Measurements from ENCODE around the gene SIAH3.

DNA sequence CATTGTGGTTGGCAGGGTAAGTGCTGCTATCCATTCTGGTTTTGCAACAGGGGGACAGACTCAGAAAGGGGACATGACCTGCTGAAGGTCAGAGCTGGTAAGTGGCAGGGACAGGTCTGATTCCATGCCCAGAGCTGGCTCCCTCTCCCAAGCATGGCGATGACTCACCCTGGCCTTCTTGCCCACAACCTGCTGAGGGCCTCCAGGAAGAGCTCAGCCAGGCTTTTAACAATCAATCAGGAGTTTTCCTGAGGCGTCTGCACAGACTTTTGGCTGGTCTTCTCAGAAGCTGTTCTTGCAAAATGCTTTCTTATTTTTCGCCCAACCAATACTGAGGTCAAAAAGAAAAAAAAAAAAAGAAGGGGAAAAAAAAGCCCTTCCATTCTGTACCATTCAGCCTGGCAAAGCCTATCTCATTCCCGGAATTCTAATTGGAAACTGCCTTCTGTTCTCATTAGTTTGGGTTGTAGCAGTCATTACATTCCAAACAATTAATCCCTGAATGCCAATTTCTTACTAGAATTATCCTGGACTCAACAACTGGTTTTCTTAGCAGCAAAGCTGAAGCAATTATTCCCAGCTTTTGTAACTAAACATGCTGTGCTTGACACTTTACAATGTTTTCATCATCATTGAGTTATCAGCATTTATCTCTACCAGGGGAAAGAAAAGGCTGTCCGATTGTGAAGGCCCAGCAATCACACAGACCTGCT, 17.7 kb downstream of the SIAH3 start:
- no peak for TF ChIP-seq POLR2AphosphoS5 (IDR thresholded peaks at IDR 0.05)
- TF ChIP-seq CTCF (IDR thresholded peaks at IDR 0.05; ENCODE audit: poor library complexity, severe bottlenecking), result no peak
- TF ChIP-seq EZH2 (IDR thresholded peaks at IDR 0.05; ENCODE audit: borderline replicate concordance, insufficient read depth, low read length, poor library complexity, severe bottlenecking), result no peak

Measured in neural cell (in vitro differentiated cells).